Measurements from ENCODE around the gene MYBBP1A. TPM values are rescaled to one million over a fixed set of nuclear protein-coding genes. Genes with fewer than 3 reads are reported as not detected.

MYBBP1A gene
- total RNA-seq, 1 donor from 2014 or later = 45.1 TPM

GRCh38 chr17:4577386-4577993 lies 22.3 kb upstream of the MYBBP1A start:
- ATAC-seq = no peak
- DNase-seq (ENCODE audit: low spot score) = no peak

GRCh38 chr17:4576729-4577322 lies 21.6 kb upstream of the MYBBP1A start:
- intact Hi-C loops (cut with DNase I) = no loop called here

More at GRCh38 chr17:4577386-4577993, 22.3 kb upstream of the MYBBP1A start:
- intact Hi-C loops (cut with DNase I) = no loop called here

GRCh38 chr17:4576161-4576558 lies 21.0 kb upstream of the MYBBP1A start:
- no peak for ATAC-seq
- intact Hi-C loops (cut with DNase I) = no loop called here
- no peak for DNase-seq (ENCODE audit: low spot score)

More at GRCh38 chr17:4576729-4577322, 21.6 kb upstream of the MYBBP1A start:
- DNase-seq (ENCODE audit: low spot score) (no peak), ATAC-seq (peak; percentile 39)

GRCh38 chr17:4574448-4575045 lies 19.4 kb upstream of the MYBBP1A start:
- DNase-seq (ENCODE audit: low spot score) (no peak), ATAC-seq (no peak)
- intact Hi-C loops (cut with DNase I) = no loop called here

GRCh38 chr17:4573669-4574068 lies 18.5 kb upstream of the MYBBP1A start:
- DNase-seq (ENCODE audit: low spot score) (no peak), ATAC-seq (no peak)
- intact Hi-C loops (cut with DNase I) = no loop called here

- DNase-seq (ENCODE audit: low spot score) (no peak), ATAC-seq (no peak)
- intact Hi-C loops (cut with DNase I) = no loop called here
These were observed 17.9 kb upstream of the MYBBP1A start for GRCh38 chr17:4573115-4573514.

- ATAC-seq (no peak), DNase-seq (ENCODE audit: low spot score) (no peak)
- intact Hi-C loops (cut with DNase I) = no loop called here
These were observed 16.9 kb upstream of the MYBBP1A start for GRCh38 chr17:4572131-4572530.

GRCh38 chr17:4569591-4569990 lies 14.4 kb upstream of the MYBBP1A start:
- DNase-seq (ENCODE audit: low spot score) = no peak
- intact Hi-C loops (cut with DNase I) = loop anchor here (10.0 kb wide), 1 partner anchor 55 kb away; no protein-coding TSS in a partner anchor
- ATAC-seq = no peak

- intact Hi-C loops (cut with DNase I) = loop anchor here (10.0 kb wide), 1 partner anchor 58 kb away; no protein-coding TSS in a partner anchor
- ATAC-seq (peak; percentile 85), DNase-seq (ENCODE audit: low spot score) (no peak)
These were observed 11.6 kb upstream of the MYBBP1A start for GRCh38 chr17:4566785-4567184.

GRCh38 chr17:4565209-4566141 lies 10.3 kb upstream of the MYBBP1A start:
- intact Hi-C loops (cut with DNase I) = loop anchor here (10.0 kb wide), 1 partner anchor 59 kb away; no protein-coding TSS in a partner anchor
- no peak for DNase-seq (ENCODE audit: low spot score)
- peak; percentile 85 for ATAC-seq

GRCh38 chr17:4562015-4562969 lies 7.1 kb upstream of the MYBBP1A start:
- ATAC-seq (no peak), DNase-seq (ENCODE audit: low spot score) (no peak)
- intact Hi-C loops (cut with DNase I) = loop anchor here (10.0 kb wide), 1 partner anchor 63 kb away; no protein-coding TSS in a partner anchor

- no peak for ATAC-seq
- intact Hi-C loops (cut with DNase I) = loop anchor here (10.0 kb wide), 1 partner anchor 64 kb away; no protein-coding TSS in a partner anchor
- DNase-seq (ENCODE audit: low spot score) = no peak
These were observed 5.7 kb upstream of the MYBBP1A start for GRCh38 chr17:4560837-4561256.

GRCh38 chr17:4560421-4560820 lies 5.2 kb upstream of the MYBBP1A start, which contains the start of gene GGT6:
Gene GGT6 (minus strand): TSS chr17:4560577. CDS start chr17:4560521, 56 bp downstream.
- ATAC-seq = no peak
- no peak for DNase-seq (ENCODE audit: low spot score)
- intact Hi-C loops (cut with DNase I) = loop anchor here (10.0 kb wide), 1 partner anchor 64 kb away; no protein-coding TSS in a partner anchor

GRCh38 chr17:4559966-4560365 lies 4.8 kb upstream of the MYBBP1A start:
- no peak for ATAC-seq

GRCh38 chr17:4559139-4559791 lies 4.1 kb upstream of the MYBBP1A start:
- DNase-seq (ENCODE audit: low spot score) (no peak), ATAC-seq (no peak)
- intact Hi-C loops (cut with DNase I) = no loop called here

More at GRCh38 chr17:4559966-4560365, 4.8 kb upstream of the MYBBP1A start:
- intact Hi-C loops (cut with DNase I) = loop anchor here (10.0 kb wide), 1 partner anchor 65 kb away; no protein-coding TSS in a partner anchor
- no peak for DNase-seq (ENCODE audit: low spot score)

GRCh38 chr17:4558347-4558971 lies 3.3 kb upstream of the MYBBP1A start:
- DNase-seq (ENCODE audit: low spot score) (no peak), ATAC-seq (no peak)
- intact Hi-C loops (cut with DNase I) = no loop called here

Measured in sciatic nerve (tissue), 2 donors.